A673 (cell line): ENCODE measurements around the gene TEX35. TPM values are rescaled to one million over a fixed set of nuclear protein-coding genes. Genes with fewer than 3 reads are reported as not detected.

ENCODE experiments used
- BruUV-seq: library from RNA; stranded (reverse); fragments of 400-500 nt; replicated peaks from 2 replicates; lab custom pipeline; 2021; lab: Mats Ljungman, UMichigan
- CTCF ChIA-PET: fragments of 300-600 bp; sonication (Branson Sonifier 250); formaldehyde crosslinking; loops from one replicate; lab custom pipeline; 2022; ENCODE audit warnings: antibody characterized with exemption; lab: Charles Lee
- POLR2A ChIA-PET: fragments of 300-600 bp; sonication (Branson Sonifier 250); formaldehyde crosslinking; loops from one replicate; lab custom pipeline; 2022; ENCODE audit warnings: antibody characterized with exemption; ENCODE audit not compliant: low non-redundant PET; lab: Charles Lee
- DNase-seq: peaks from one replicate; pipeline ENCODE4 v3.0.0-alpha.2; 2015; ENCODE audit warnings: low spot score
- H3K27ac ChIP-seq: fragments of 200-600 bp; sonication (generic); 2 replicates; pipeline ENCODE4 v1.5.1; 2016; ENCODE audit warnings: mixed run types, low read depth, mild to moderate bottlenecking, mixed read lengths, antibody characterized with exemption, low read length; ENCODE audit not compliant: poor library complexity, severe bottlenecking
- H3K27me3 ChIP-seq: fragments of 200-600 bp; sonication (generic); replicated peaks from 2 replicates; pipeline ENCODE4 v1.6.1; 2017; ENCODE audit warnings: mixed run types, low read depth, mild to moderate bottlenecking, mixed read lengths, antibody characterized with exemption, low read length; ENCODE audit not compliant: insufficient read depth, poor library complexity
- H3K36me3 ChIP-seq: fragments of 200-600 bp; sonication (generic); 2 replicates; pipeline ENCODE4 v1.6.1; 2016; ENCODE audit warnings: mixed run types, mild to moderate bottlenecking, mixed read lengths, antibody characterized with exemption, low read length; ENCODE audit not compliant: insufficient read depth, poor library complexity, severe bottlenecking
- H3K4me1 ChIP-seq: fragments of 200-600 bp; sonication (generic); 2 replicates; pipeline ENCODE4 v1.6.1; 2017; ENCODE audit warnings: mixed run types, mild to moderate bottlenecking, mixed read lengths, antibody characterized with exemption, low read length; ENCODE audit not compliant: insufficient read depth, poor library complexity, severe bottlenecking
- H3K4me3 ChIP-seq: fragments of 200-600 bp; sonication (generic); 2 replicates; pipeline ENCODE4 v1.5.1; 2016; ENCODE audit warnings: low read depth, mixed run types, mild to moderate bottlenecking, mixed read lengths, low read length; ENCODE audit not compliant: poor library complexity, severe bottlenecking
- H3K9me3 ChIP-seq: fragments of 200-600 bp; sonication (generic); 2 replicates; pipeline ENCODE4 v1.6.1; 2016; ENCODE audit warnings: mixed run types, low read depth, mild to moderate bottlenecking, mixed read lengths, antibody characterized with exemption, low read length; ENCODE audit not compliant: poor library complexity, severe bottlenecking
- CTCF ChIP-seq: fragments of 300-800, 200-600 bp; sonication (generic); conservative IDR thresholded peaks from 2 replicates; pipeline ENCODE4 v1.5.1; 2017; ENCODE audit warnings: low read depth, mild to moderate bottlenecking, antibody characterized with exemption, low read length, moderate library complexity, mixed read lengths
- EZH2 ChIP-seq: fragments of 200-600 bp; sonication (generic); IDR thresholded peaks from 2 replicates; pipeline ENCODE4 v1.6.1; 2017; ENCODE audit warnings: borderline replicate concordance, low read depth, mild to moderate bottlenecking, mixed read lengths, antibody characterized with exemption, low read length; ENCODE audit not compliant: poor library complexity, severe bottlenecking
- intact Hi-C: fragments of 100-400 bp; cut with micrococcal nuclease; formaldehyde crosslinking; loops from one replicate; pipeline ENCODE4 v1.10.0; 2022; ENCODE audit not compliant: unreplicated experiment
- total RNA-seq: library from RNA; stranded (reverse); gene quantifications from 2 replicates; pipeline ENCODE4 v1.2.3, GENCODE V29; 2021

TEX35 gene
- total RNA-seq, 1 experiment from 2014 or later: not detected

- Histone ChIP-seq H3K4me3 (peak overlapping the region; percentile 92), H3K27ac (no peak overlapping the region), H3K9me3 (no peaks in the 10 kb centered on the region), H3K27me3 (no peaks in the 10 kb centered on the region), H3K36me3 (no peaks in the 10 kb centered on the region), H3K4me1 (no peaks in the 10 kb centered on the region)
- ChIA-PET CTCF (interaction anchor here (0.9 to 1.2 kb wide), 2 partner anchors 210 to 459 kb away, joined by 3 to 6 read pairs; no protein-coding TSS in a partner anchor), POLR2A (no interaction called here)
- TF ChIP-seq CTCF (no peak), EZH2 (no peak)
- DNase-seq: no peak
- intact Hi-C loops: loop anchor here (2.0 to 5.0 kb wide), 4 partner anchors 231 to 1054 kb away; partner anchors contain the start of gene AXDND1
- BruUV-seq: no TSS peak
Observed at GRCh38 chr1:178543290-178543607, 30.3 kb downstream of the TEX35 start.

GRCh38 chr1:178544531-178544930, 31.6 kb downstream of the TEX35 start:
- Histone ChIP-seq H3K9me3 (no peaks in the 10 kb centered on the region), H3K4me3 (no peak overlapping the region), H3K4me1 (no peaks in the 10 kb centered on the region), H3K36me3 (no peaks in the 10 kb centered on the region), H3K27ac (no peak overlapping the region), H3K27me3 (no peaks in the 10 kb centered on the region)
- no peak for DNase-seq
- ChIA-PET POLR2A (no interaction called here), CTCF (no interaction called here)
- TF ChIP-seq CTCF (no peak), EZH2 (no peak)
- BruUV-seq: no TSS peak
- intact Hi-C loops: loop anchor here (5.0 kb wide), 3 partner anchors 232 to 1053 kb away; partner anchors contain the start of gene AXDND1

GRCh38 chr1:178548108-178548507, 35.2 kb downstream of the TEX35 start:
- CTCF ChIA-PET: no interaction called here
- no peak overlapping the region for H3K27ac ChIP-seq
- POLR2A ChIA-PET: no interaction called here
- intact Hi-C loops: no loop called here
- DNase-seq: no peak
- no peaks in the 10 kb centered on the region for H3K9me3 ChIP-seq
- H3K36me3 ChIP-seq: no peaks in the 10 kb centered on the region
- no TSS peak for BruUV-seq
- no peaks in the 10 kb centered on the region for H3K4me1 ChIP-seq
- no peaks in the 10 kb centered on the region for H3K27me3 ChIP-seq
- no peak for TF ChIP-seq CTCF
- TF ChIP-seq EZH2: no peak
- H3K4me3 ChIP-seq: no peak overlapping the region
